Heart left ventricle (tissue), 11 donors: Measurements from ENCODE around the gene TFB1M. TPM values are rescaled to one million over a fixed set of nuclear protein-coding genes. Genes with fewer than 3 reads are reported as not detected.

Experiments
- polyA plus RNA-seq, 2 donors: library from polyadenylated mRNA; stranded (reverse); fragments of 200-250 nt; gene quantifications; one replicate each; pipeline ENCODE4 v1.2.3, GENCODE V29; 2013
- total RNA-seq, 9 donors: library from RNA; depleted of rRNA in 2 of 9; stranded (reverse); fragments of >200 nt in 2 of 9; fragmentation: NEBNext Ultra II Directional in 3 of 9; extraction: Animal tissue kit (Norgen Biotek cat#: 25700) in 3 of 9; gene quantifications; one replicate each; pipeline versions ENCODE4 v1.1.0 to v1.2.4, GENCODE V29; 2016 to 2023
- donor health status: ischemic (EF 13 %, LVEDD 7.1; RV severe dilation, severe dysfunction).
- donor health status: healthy with polysubstance abuse.
- donor health status: DM: no; HTN: yes; CAD: no.
- donor health status: DM: no; HTN: no; CAD: no.
- donor health status: ischemic (EF 25% LVEDD 5.7; RV mildly dilated, moderate dysfunction).
- donor health status: healthy.
- donor health status: DM: yes; HTN: yes; CAD: no.
- donor health status: PGD.
- donor health status: nonischemic (EF 23%, LVEDD 6.1; RV moderate dilation, normal function).

Gene TFB1M
- total and polyA plus RNA-seq, 11 donors: 11.4 to 24.5 (median 17.6) TPM

Other genes with a start within 250 kb of the TFB1M start
- not detected for gene CLDN20, start 50.5 kb downstream of the TFB1M start, total RNA-seq
- under 1 TPM in 1 of 2 donors, not detected in 1; 0.30 TPM for gene CLDN20, start 50.5 kb downstream of the TFB1M start, polyA plus RNA-seq
- not detected for gene NOX3, start 141.4 kb upstream of the TFB1M start, total RNA-seq
- gene NOX3, start 141.4 kb upstream of the TFB1M start, polyA plus RNA-seq: not detected